Aorta (tissue), 5 donors: ENCODE data around the gene SEC23A. TPM values are rescaled to one million over a fixed set of nuclear protein-coding genes. Genes with fewer than 3 reads are reported as not detected.

Source experiments
- ATAC-seq: fragments of 200-7000 bp; cut with Tn5 transposase; one replicate; pipeline ENCODE4 v1.9.1; 2022; ENCODE audit warnings: moderate library complexity; ENCODE audit not compliant: low FRiP score
- DNase-seq, 2 donors: peaks; one replicate each; pipeline ENCODE4 v3.0.0-alpha.2; 2020
- H3K27ac ChIP-seq, 2 donors: one replicate each; pipeline ENCODE4 v1.5.1; 2013; ENCODE audit warnings: low read length in 2 of 2, mild to moderate bottlenecking in 2 of 2, moderate library complexity in 2 of 2, control low read depth in 1 of 2, inconsistent platforms in 1 of 2, low read depth in 1 of 2
- H3K27me3 ChIP-seq, 2 donors: one replicate each; pipeline ENCODE4 v1.6.1; 2013; ENCODE audit warnings: control low read depth in 1 of 2, low read length in 1 of 2, mild to moderate bottlenecking in 1 of 2, moderate library complexity in 1 of 2; ENCODE audit not compliant: insufficient read depth in 2 of 2, control insufficient read depth in 1 of 2
- H3K36me3 ChIP-seq, 2 donors: one replicate each; pipeline ENCODE4 v1.6.1; 2013; ENCODE audit warnings: control low read depth in 1 of 2, low read length in 1 of 2, mild to moderate bottlenecking in 1 of 2; ENCODE audit not compliant: insufficient read depth in 2 of 2, control insufficient read depth in 1 of 2
- H3K4me1 ChIP-seq, 2 donors: one replicate each; pipeline ENCODE4 v1.6.1; 2013; ENCODE audit warnings: low read length in 2 of 2, control low read depth in 1 of 2, mild to moderate bottlenecking in 1 of 2, moderate library complexity in 1 of 2; ENCODE audit not compliant: insufficient read depth in 2 of 2, control insufficient read depth in 1 of 2
- H3K4me3 ChIP-seq, 2 donors: one replicate each; pipeline ENCODE4 v1.5.1; 2013; ENCODE audit warnings: low read length in 2 of 2, control low read depth in 1 of 2, mild to moderate bottlenecking in 1 of 2
- H3K9me3 ChIP-seq: one replicate; pipeline ENCODE4 v1.6.1; 2013; ENCODE audit warnings: mild to moderate bottlenecking, low read length; ENCODE audit not compliant: control insufficient read depth
- WGBS, 2 donors: extraction: QIAGEN DNeasy Blood & Tissue Kit; methylation state at CpG; one replicate each; pipeline ENCODE4 v1.1.7; 2013; 5-methylcytosine and 5-hydroxymethylcytosine counted together
- intact Hi-C, 2 donors: fragments of 100-400 bp; cut with DNase I; formaldehyde crosslinking; loops; one replicate each; pipeline versions ENCODE4 v1.14.2 to v1.15.0; 2022
- polyA plus RNA-seq, 2 donors: library from polyadenylated mRNA; stranded (reverse); fragments of 200-250 nt; gene quantifications; one replicate each; pipeline ENCODE4 v1.2.3, GENCODE V29; 2013
- total RNA-seq, 2 donors: library from RNA; stranded (reverse); fragmentation: NEBNext Ultra II Directional; extraction: Animal tissue kit (Norgen Biotek cat#: 25700); gene quantifications; one replicate each; pipeline ENCODE4 v1.2.1, GENCODE V29; 2021
- donor health status: healthy with polysubstance abuse.
- donor health status: Bipolar disorder and iron deficiency.
- donor health status: DM: no; HTN: no; CAD: no.
- donor health status: DM: no; HTN: no; CAD: no.
- donor health status: DM: yes; HTN: yes; CAD: no.

Gene SEC23A
- total and polyA plus RNA-seq, 4 donors = 42.6 to 172 (median 99.7) TPM

- ATAC-seq = no peak
- WGBS, 2 donors = 69 to 71% methylated on average over 4 of the region's 4 CpGs
- Histone ChIP-seq H3K27me3 (no peaks in the 10 kb centered on the region), H3K27ac (no peak overlapping the region), H3K9me3 (no peaks in the 10 kb centered on the region), H3K4me3 (no peak overlapping the region), H3K4me1 (no peaks in the 10 kb centered on the region), H3K36me3 (no peaks in the 10 kb centered on the region)
- DNase-seq = no peak
- intact Hi-C loops = no loop called here
Observed at GRCh38 chr14:38992067-38992844, 110.8 kb downstream of the SEC23A start.

- no peak overlapping the region for H3K4me3 ChIP-seq
- no peak overlapping the region for H3K27ac ChIP-seq
- no peaks in the 10 kb centered on the region for H3K36me3 ChIP-seq
- ATAC-seq (no peak), DNase-seq (no peak)
- intact Hi-C loops = no loop called here
- 94 to 99% methylated on average over 1 of the region's 1 CpG for WGBS, 2 donors
- no peaks in the 10 kb centered on the region for H3K27me3 ChIP-seq
- H3K4me1 ChIP-seq = no peaks in the 10 kb centered on the region
- no peaks in the 10 kb centered on the region for H3K9me3 ChIP-seq
Observed at GRCh38 chr14:38991299-38991698, 111.7 kb downstream of the SEC23A start.

GRCh38 chr14:38989922-38990546 lies 113.0 kb downstream of the SEC23A start:
- intact Hi-C loops = no loop called here
- WGBS, 2 donors = 77 to 86% methylated on average over 2 of the region's 2 CpGs
- Histone ChIP-seq H3K4me1 (no peaks in the 10 kb centered on the region), H3K27me3 (no peaks in the 10 kb centered on the region), H3K4me3 (no peak overlapping the region), H3K36me3 (no peaks in the 10 kb centered on the region), H3K9me3 (no peaks in the 10 kb centered on the region), H3K27ac (no peak overlapping the region)
- no peak for DNase-seq
- ATAC-seq = no peak

GRCh38 chr14:38987781-38988180 lies 115.3 kb downstream of the SEC23A start:
- WGBS, 2 donors = 80 to 87% methylated on average over 2 of the region's 2 CpGs
- no peaks in the 10 kb centered on the region for H3K4me1 ChIP-seq
- DNase-seq = no peak

GRCh38 chr14:38982837-38983236 lies 120.2 kb downstream of the SEC23A start:
- 0% methylated on average over 1 of the region's 1 CpG for WGBS, 2 donors
- intact Hi-C loops = no loop called here
- H3K36me3 ChIP-seq = no peaks in the 10 kb centered on the region

More at GRCh38 chr14:38987781-38988180, 115.3 kb downstream of the SEC23A start:
- intact Hi-C loops = no loop called here
- H3K27ac ChIP-seq = no peak overlapping the region
- H3K27me3 ChIP-seq = no peaks in the 10 kb centered on the region
- no peaks in the 10 kb centered on the region for H3K9me3 ChIP-seq
- H3K4me3 ChIP-seq = no peak overlapping the region
- ATAC-seq = no peak
- no peaks in the 10 kb centered on the region for H3K36me3 ChIP-seq

GRCh38 chr14:38982278-38982677 lies 120.8 kb downstream of the SEC23A start:
- H3K36me3 ChIP-seq = no peaks in the 10 kb centered on the region
- H3K27me3 ChIP-seq = no peaks in the 10 kb centered on the region
- 76 to 79% methylated on average over 3 of the region's 3 CpGs for WGBS, 2 donors
- DNase-seq (no peak), ATAC-seq (no peak)
- H3K4me3 ChIP-seq = no peak overlapping the region
- intact Hi-C loops = no loop called here
- no peak overlapping the region for H3K27ac ChIP-seq
- no peaks in the 10 kb centered on the region for H3K9me3 ChIP-seq
- no peaks in the 10 kb centered on the region for H3K4me1 ChIP-seq

More at GRCh38 chr14:38982837-38983236, 120.2 kb downstream of the SEC23A start:
- DNase-seq (no peak), ATAC-seq (no peak)
- Histone ChIP-seq H3K27me3 (no peaks in the 10 kb centered on the region), H3K4me3 (no peak overlapping the region), H3K27ac (no peak overlapping the region), H3K4me1 (no peaks in the 10 kb centered on the region), H3K9me3 (no peaks in the 10 kb centered on the region)

Other genes starting within 250 kb of the SEC23A start
- 10 to 100 TPM in 1 of 2 donors, 1 to 10 TPM in 1; 7.9 to 10.6 TPM for gene GEMIN2, start 11.1 kb upstream of the SEC23A start, total RNA-seq
- gene GEMIN2, start 11.1 kb upstream of the SEC23A start, polyA plus RNA-seq = 1 to 10 TPM; 6.5 to 7.0 TPM
- gene TRAPPC6B, start 67.1 kb upstream of the SEC23A start, total RNA-seq = 10 to 100 TPM; 27.0 to 30.4 TPM
- 10 to 100 TPM; 18.0 to 18.2 TPM for gene TRAPPC6B, start 67.1 kb upstream of the SEC23A start, polyA plus RNA-seq
- 10 to 100 TPM; 53.2 to 56.9 TPM for gene PNN, start 72.0 kb upstream of the SEC23A start, total RNA-seq
- 10 to 100 TPM; 27.8 to 59.1 TPM for gene PNN, start 72.0 kb upstream of the SEC23A start, polyA plus RNA-seq
- 10 to 100 TPM; 25.2 to 26.7 TPM for gene MIA2, start 130.7 kb upstream of the SEC23A start, total RNA-seq
- gene MIA2, start 130.7 kb upstream of the SEC23A start, polyA plus RNA-seq = 10 to 100 TPM; 13.5 to 14.3 TPM